ENCODE data around the gene HPDL.

The HPDL gene

DNA sequence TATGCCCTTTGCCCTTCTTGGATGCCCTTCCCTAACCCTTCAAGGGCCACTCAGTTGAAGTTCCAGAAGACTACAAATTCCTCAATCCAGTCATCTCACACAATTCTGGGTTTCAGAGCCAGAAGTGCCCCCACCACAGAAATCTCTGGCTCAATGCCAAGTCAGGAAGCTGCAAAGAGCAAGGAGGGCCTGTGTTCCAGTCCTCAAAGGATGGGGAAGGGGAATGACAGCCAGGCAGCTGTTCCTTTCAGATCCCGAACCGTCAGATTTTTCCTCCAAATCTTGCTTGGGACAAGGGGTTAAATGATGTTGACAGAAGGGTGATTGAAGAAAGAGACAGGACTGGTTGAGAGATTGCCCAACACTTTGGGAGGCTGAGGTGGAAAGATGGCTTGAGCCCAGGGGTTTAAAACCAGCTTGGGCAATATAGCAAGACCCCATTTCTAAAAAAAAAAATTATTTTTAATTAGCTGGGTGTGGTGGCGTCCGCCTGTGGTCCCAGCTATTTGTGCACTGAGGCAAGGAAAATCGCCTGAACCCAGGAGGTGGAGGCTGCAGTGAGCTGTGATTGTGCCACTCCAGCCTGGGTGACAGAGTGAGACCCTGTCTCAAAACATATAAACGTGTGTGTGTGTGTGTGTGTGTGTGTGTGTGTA is 716 bp upstream of the HPDL start:
- peak overlapping the region; percentile 38 for H3K4me3 ChIP-seq (ENCODE audit: low read length)
- no peak for DNase-seq (ENCODE audit: low read depth)
- TF ChIP-seq, protein P1, sequence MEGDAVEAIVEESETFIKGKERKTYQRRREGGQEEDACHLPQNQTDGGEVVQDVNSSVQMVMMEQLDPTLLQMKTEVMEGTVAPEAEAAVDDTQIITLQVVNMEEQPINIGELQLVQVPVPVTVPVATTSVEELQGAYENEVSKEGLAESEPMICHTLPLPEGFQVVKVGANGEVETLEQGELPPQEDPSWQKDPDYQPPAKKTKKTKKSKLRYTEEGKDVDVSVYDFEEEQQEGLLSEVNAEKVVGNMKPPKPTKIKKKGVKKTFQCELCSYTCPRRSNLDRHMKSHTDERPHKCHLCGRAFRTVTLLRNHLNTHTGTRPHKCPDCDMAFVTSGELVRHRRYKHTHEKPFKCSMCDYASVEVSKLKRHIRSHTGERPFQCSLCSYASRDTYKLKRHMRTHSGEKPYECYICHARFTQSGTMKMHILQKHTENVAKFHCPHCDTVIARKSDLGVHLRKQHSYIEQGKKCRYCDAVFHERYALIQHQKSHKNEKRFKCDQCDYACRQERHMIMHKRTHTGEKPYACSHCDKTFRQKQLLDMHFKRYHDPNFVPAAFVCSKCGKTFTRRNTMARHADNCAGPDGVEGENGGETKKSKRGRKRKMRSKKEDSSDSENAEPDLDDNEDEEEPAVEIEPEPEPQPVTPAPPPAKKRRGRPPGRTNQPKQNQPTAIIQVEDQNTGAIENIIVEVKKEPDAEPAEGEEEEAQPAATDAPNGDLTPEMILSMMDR (conservative IDR thresholded peaks at IDR 0.05; ENCODE audit: low read depth, low read length), result no peak

DNA sequence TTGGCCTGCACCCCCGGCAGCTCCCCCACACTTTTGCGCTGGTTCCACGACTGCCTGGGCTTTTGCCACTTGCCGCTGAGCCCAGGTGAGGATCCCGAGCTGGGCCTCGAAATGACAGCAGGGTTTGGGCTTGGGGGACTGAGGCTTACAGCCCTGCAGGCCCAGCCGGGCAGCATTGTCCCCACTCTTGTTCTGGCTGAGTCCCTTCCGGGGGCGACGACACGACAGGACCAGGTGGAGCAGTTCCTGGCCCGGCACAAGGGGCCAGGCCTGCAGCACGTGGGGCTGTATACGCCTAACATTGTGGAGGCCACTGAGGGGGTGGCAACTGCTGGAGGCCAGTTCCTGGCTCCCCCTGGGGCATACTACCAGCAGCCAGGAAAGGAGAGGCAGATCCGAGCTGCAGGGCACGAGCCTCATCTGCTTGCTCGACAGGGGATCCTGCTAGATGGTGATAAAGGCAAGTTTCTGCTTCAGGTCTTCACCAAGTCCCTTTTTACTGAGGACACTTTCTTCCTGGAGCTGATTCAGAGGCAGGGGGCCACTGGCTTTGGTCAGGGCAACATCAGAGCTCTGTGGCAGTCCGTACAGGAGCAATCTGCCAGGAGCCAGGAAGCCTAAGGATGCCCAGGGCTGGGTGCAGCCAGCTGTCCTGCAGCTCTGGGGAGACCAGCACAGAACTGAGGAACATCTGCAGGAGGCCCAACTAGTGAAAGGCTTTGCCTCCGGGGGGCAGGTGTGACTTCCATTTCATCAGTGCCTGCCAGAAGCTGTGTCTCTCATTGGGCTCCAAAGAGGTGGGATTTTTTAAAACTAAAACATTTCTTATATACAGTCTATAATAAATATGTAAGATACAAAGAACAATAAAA is 1.2 kb downstream of the HPDL start:
- no peak for DNase-seq (ENCODE audit: low read depth)
- TF ChIP-seq, protein P1 (conservative IDR thresholded peaks at IDR 0.05; ENCODE audit: low read depth, low read length), result no peak
- H3K4me3 ChIP-seq (ENCODE audit: low read length), result no peak overlapping the region

DNA sequence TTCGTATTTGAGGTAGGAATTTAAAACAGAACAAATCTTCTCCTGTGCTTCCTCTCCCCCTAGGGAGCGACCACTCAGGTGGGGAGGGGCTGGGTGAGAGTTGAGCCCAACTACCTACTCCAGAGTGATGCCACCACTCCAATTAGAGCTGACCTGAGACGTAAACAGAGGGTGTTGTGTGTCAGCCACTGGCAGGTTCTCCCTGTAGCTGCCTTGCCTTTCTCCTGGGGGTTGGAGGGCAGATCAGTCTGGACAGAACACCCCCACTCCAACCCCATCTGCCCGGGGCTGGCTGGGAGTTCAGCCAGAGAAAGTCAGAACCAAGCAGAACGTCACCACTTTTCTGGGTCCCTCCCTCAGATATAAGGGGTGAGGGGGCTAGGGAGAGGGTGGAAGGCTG is 2.0 kb downstream of the HPDL start:
- no peak overlapping the region for H3K4me3 ChIP-seq (ENCODE audit: low read length)
- TF ChIP-seq, protein P1 (conservative IDR thresholded peaks at IDR 0.05; ENCODE audit: low read depth, low read length), result no peak
- DNase-seq (ENCODE audit: low read depth), result no peak

DNA sequence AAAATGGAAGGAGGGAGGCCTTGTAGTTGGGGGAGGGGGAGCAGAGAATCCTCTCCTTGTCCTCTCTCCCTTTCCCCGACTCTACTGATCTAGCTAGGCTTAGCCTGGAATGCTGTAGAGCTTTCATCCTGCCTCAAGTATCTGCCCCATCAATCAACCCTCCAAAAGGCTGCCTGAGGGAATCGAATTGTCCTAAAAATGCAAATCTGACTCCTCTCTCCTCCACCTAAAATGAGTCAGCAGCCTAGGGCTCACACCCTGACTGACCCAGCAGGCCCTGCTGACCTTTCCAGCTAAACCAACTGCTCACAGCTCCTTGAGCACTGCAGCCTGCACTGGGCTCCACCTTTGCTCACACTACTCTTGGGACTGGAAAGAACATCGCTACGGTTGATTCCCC is 2.8 kb downstream of the HPDL start:
- H3K4me3 ChIP-seq (ENCODE audit: low read length), result no peak overlapping the region
- no peak for DNase-seq (ENCODE audit: low read depth)

DNA sequence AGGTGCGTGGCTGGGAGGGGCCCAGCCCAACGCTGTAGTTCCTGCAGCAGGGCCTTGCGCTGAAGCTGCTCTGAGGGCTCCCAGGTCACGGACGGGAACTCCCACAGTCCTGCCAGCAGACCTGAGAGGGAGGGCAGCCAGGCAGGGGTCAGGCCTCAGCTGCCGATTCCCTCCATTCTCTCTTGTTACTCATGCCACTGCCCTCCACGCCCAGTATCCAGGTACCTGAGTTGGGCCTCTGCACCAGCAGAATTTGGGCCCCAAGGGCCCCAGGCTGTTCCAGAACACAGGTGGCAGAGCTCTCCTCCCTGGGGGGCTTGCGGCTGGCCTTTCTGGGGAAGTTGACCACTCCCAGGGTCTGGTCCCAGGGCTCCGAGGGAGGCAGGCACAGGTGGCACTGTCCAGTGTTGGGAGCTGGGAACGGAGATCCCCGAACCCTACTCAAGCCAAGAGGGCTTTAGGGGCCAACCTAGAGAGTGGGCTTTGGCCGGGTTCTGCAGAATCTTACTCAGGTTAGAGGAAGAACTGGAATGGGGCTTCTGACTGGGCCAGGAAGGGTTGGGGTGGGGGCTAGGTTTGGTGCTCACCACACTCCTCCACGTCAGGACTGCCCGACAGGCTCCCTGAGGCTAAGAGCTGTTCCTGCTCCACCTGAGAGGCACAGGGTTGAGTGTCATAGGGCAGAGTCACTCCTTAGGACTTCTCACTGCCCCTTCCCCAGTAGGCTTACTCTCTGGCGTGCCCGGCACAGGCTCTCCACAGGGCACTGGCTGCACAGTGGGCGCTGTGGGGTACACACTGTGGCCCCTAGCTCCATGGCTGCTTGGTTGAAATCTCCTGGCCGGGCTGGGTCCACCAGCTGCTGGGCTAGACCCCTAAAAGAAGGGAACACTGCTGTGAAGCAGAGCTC is 5.0 kb downstream of the HPDL start:
- no peak overlapping the region for H3K4me3 ChIP-seq (ENCODE audit: low read length)
- DNase-seq (ENCODE audit: low read depth), result no peak
- TF ChIP-seq, protein P1 (conservative IDR thresholded peaks at IDR 0.05; ENCODE audit: low read depth, low read length), result no peak

More for the DNA sequence above, 2.8 kb downstream of the HPDL start:
- TF ChIP-seq, protein P1 (conservative IDR thresholded peaks at IDR 0.05; ENCODE audit: low read depth, low read length), result no peak

DNA sequence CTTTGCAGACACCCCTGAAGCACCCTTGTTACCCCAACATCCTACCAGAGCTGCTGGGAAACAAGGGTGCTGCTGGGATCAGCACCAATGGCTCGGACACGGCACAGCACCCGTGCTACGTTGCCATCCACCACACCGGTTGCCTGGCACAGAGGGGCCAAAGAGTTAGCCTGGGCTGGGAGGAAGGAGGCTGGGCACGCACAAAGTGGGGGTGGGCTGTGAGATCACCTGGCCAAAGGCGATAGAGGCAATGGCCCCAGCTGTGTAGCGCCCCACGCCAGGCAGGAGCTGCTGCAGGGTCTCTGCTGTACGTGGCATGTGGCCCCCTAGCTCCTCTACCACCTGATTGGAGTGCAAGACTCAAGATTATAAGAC is 5.6 kb downstream of the HPDL start:
- TF ChIP-seq, protein P1 (conservative IDR thresholded peaks at IDR 0.05; ENCODE audit: low read depth, low read length), result no peak
- no peak for DNase-seq (ENCODE audit: low read depth)
- no peak overlapping the region for H3K4me3 ChIP-seq (ENCODE audit: low read length)
